HCT116 (cell line): ENCODE measurements around the gene NOC4L. TPM values are rescaled to one million over a fixed set of nuclear protein-coding genes. Genes with fewer than 3 reads are reported as not detected.

Source experiments
- ATAC-seq: fragments of 200-7000 bp; cut with Tn5 transposase; 2 replicates; pipeline ENCODE4 v1.9.1; 2020; ENCODE audit warnings: mild to moderate bottlenecking, moderate library complexity
- BruUV-seq: library from RNA; stranded (reverse); fragments of 400-500 nt; replicated peaks from 2 replicates; lab custom pipeline; 2021; lab: Mats Ljungman, UMichigan
- CTCF ChIA-PET: fragments of 300-600 bp; sonication (Branson Sonifier 250); formaldehyde crosslinking; loops from one replicate; lab custom pipeline; 2021; ENCODE audit warnings: antibody characterized with exemption; lab: Charles Lee
- POLR2A ChIA-PET: fragments of 300-600, 350-600 bp; sonication (Branson Sonifier 250); formaldehyde crosslinking; loops from one replicate; lab custom pipeline; 2021; ENCODE audit warnings: antibody characterized with exemption; lab: Charles Lee
- RAD21 ChIA-PET, 2 experiments: fragments of 300-600 bp; sonication (Branson Sonifier 250); formaldehyde crosslinking; loops; one replicate each; lab custom pipeline; 2023; ENCODE audit warnings: low total read pairs in 2 of 2; ENCODE audit not compliant: uncharacterized antibody in 2 of 2, unreplicated experiment in 2 of 2, low non-redundant PET in 1 of 2; lab: Charles Lee
- DNase-seq: peaks from one replicate; pipeline ENCODE4 v3.0.0-alpha.2; 2010; ENCODE audit warnings: low read depth, low spot score
- H2AFZ ChIP-seq: fragments of 200-600 bp; shearing (Covaris generic), sonication (generic); 2 replicates; pipeline ENCODE4 v1.6.1; 2017; ENCODE audit warnings: low read depth, mixed run types, mixed read lengths, antibody characterized with exemption, low read length; ENCODE audit not compliant: poor library complexity, severe bottlenecking
- H3K27ac ChIP-seq: 2 replicates; pipeline ENCODE4 v1.5.1; 2012; ENCODE audit warnings: low read depth, low read length
- H3K27me3 ChIP-seq: fragments of 200-600 bp; sonication (generic); 2 replicates; pipeline ENCODE4 v1.6.1; 2016; ENCODE audit warnings: mixed run types, low read length, mixed read lengths; ENCODE audit not compliant: insufficient read depth
- H3K36me3 ChIP-seq, 2 experiments: fragments of 200-500 bp in 1 of 2; fragments of 200-600 bp in 1 of 2; sonication (Bioruptor generic) in 1 of 2; sonication (generic) in 1 of 2; 2 replicates each; pipeline versions ENCODE4 v1.5.1 to v1.6.1; 2014 to 2016; ENCODE audit warnings: low read length in 2 of 2, inconsistent platforms in 1 of 2, mixed read lengths in 1 of 2, mixed run types in 1 of 2; ENCODE audit not compliant: insufficient read depth in 2 of 2, control insufficient read depth in 1 of 2
- H3K4me1 ChIP-seq, 2 experiments: fragments of 200-600 bp in 1 of 2; sonication (generic) in 1 of 2; 2 replicates each; pipeline versions ENCODE4 v1.5.1 to v1.6.1; 2012 to 2017; ENCODE audit warnings: low read length in 2 of 2, inconsistent platforms in 1 of 2, mild to moderate bottlenecking in 1 of 2, mixed read lengths in 1 of 2, mixed run types in 1 of 2, moderate library complexity in 1 of 2; ENCODE audit not compliant: insufficient read depth in 2 of 2, control insufficient read depth in 1 of 2
- H3K4me2 ChIP-seq: fragments of 200-600 bp; sonication (generic); 2 replicates; pipeline ENCODE4 v1.6.1; 2017; ENCODE audit warnings: mixed run types, low read length, mixed read lengths
- H3K4me3 ChIP-seq, 2 experiments: fragments of 200-600 bp in 1 of 2; sonication (generic) in 1 of 2; replicated peaks in 1 of 2; 2 replicates each; pipeline ENCODE4 v1.5.1; 2011 to 2016; ENCODE audit warnings: low read length in 2 of 2, control low read depth in 1 of 2, low read depth in 1 of 2, mild to moderate bottlenecking in 1 of 2, mixed read lengths in 1 of 2, mixed run types in 1 of 2
- H3K79me2 ChIP-seq: fragments of 200-600 bp; sonication (generic); 2 replicates; pipeline ENCODE4 v1.6.1; 2017; ENCODE audit warnings: mild to moderate bottlenecking, mixed run types, low read length, moderate library complexity, mixed read lengths; ENCODE audit not compliant: insufficient read depth
- H3K9ac ChIP-seq: fragments of 200-600 bp; sonication (generic); 2 replicates; pipeline ENCODE4 v1.6.1; 2016; ENCODE audit warnings: low read length, mixed read lengths
- H3K9me2 ChIP-seq: fragments of 200-600 bp; sonication (generic), shearing (Covaris generic); 2 replicates; pipeline ENCODE4 v1.6.1; 2017; ENCODE audit warnings: mixed run types, mild to moderate bottlenecking, moderate library complexity; ENCODE audit not compliant: insufficient read depth
- H3K9me3 ChIP-seq, 2 experiments: fragments of 200-500 bp in 1 of 2; fragments of 200-600 bp in 1 of 2; sonication (Bioruptor generic) in 1 of 2; sonication (generic) in 1 of 2; 2 replicates each; pipeline ENCODE4 v1.6.1; 2014 to 2017; ENCODE audit warnings: low read length in 2 of 2, mixed read lengths in 2 of 2, inconsistent platforms in 1 of 2, low read depth in 1 of 2, mild to moderate bottlenecking in 1 of 2, mixed run types in 1 of 2, moderate library complexity in 1 of 2; ENCODE audit not compliant: control insufficient read depth in 1 of 2, insufficient read depth in 1 of 2
- H4K20me1 ChIP-seq: fragments of 200-600 bp; sonication (generic), shearing (Covaris generic); 2 replicates; pipeline ENCODE4 v1.6.1; 2017; ENCODE audit warnings: mixed run types, mild to moderate bottlenecking, moderate library complexity; ENCODE audit not compliant: insufficient read depth
- JUND ChIP-seq: IDR thresholded peaks from 2 replicates; pipeline ENCODE4 v1.6.1; 2012
- POLR2A ChIP-seq: IDR thresholded peaks from 2 replicates; pipeline ENCODE4 v1.7.0; 2011; ENCODE audit warnings: borderline replicate concordance; ENCODE audit not compliant: insufficient read depth, insufficient read length; ENCODE audit errors: extremely low read depth
- POLR2AphosphoS5 ChIP-seq: IDR thresholded peaks from 2 replicates; pipeline ENCODE4 v1.6.1; 2011; ENCODE audit warnings: mild to moderate bottlenecking, low read depth, low read length, moderate library complexity
- RAD21 ChIP-seq: IDR thresholded peaks from 2 replicates; pipeline ENCODE4 v1.6.1; 2012; ENCODE audit warnings: low read depth, mild to moderate bottlenecking
- SIN3A ChIP-seq: IDR thresholded peaks from 2 replicates; pipeline ENCODE4 v1.6.1; 2012; ENCODE audit warnings: low read depth
- TCF7L2 ChIP-seq: IDR thresholded peaks from 2 replicates; pipeline ENCODE4 v1.7.0; 2011; ENCODE audit warnings: borderline replicate concordance, inconsistent platforms; ENCODE audit not compliant: insufficient read depth, insufficient read length; ENCODE audit errors: extremely low read depth
- ZFX ChIP-seq: fragments of 450-650 bp; IDR thresholded peaks from 2 replicates; pipeline ENCODE4 v1.6.1; 2017
- ZNF274 ChIP-seq: fragments of 200-500 bp; sonication (Bioruptor generic); IDR thresholded peaks from 2 replicates; pipeline ENCODE4 v1.6.1; 2014; ENCODE audit warnings: mild to moderate bottlenecking, low read depth, low read length, inconsistent platforms
- intact Hi-C: fragments of 100-400 bp; cut with micrococcal nuclease; formaldehyde crosslinking; loops from 2 replicates; pipeline ENCODE4 v1.10.0; 2022
- total RNA-seq: library from RNA; stranded (reverse); gene quantifications from one replicate; pipeline ENCODE4 v1.2.1, GENCODE V29; 2021; ENCODE audit not compliant: unreplicated experiment
- TF ChIP-seq, protein P1 (sequence below): IDR thresholded peaks from 2 replicates; pipeline ENCODE4 v1.6.1; 2012
- TF ChIP-seq, protein P2 (sequence below): IDR thresholded peaks from 2 replicates; pipeline ENCODE4 v1.6.1; 2012; ENCODE audit warnings: low read depth

NOC4L gene
- total RNA-seq, 1 experiment from 2014 or later: 47.6 TPM

DNA sequence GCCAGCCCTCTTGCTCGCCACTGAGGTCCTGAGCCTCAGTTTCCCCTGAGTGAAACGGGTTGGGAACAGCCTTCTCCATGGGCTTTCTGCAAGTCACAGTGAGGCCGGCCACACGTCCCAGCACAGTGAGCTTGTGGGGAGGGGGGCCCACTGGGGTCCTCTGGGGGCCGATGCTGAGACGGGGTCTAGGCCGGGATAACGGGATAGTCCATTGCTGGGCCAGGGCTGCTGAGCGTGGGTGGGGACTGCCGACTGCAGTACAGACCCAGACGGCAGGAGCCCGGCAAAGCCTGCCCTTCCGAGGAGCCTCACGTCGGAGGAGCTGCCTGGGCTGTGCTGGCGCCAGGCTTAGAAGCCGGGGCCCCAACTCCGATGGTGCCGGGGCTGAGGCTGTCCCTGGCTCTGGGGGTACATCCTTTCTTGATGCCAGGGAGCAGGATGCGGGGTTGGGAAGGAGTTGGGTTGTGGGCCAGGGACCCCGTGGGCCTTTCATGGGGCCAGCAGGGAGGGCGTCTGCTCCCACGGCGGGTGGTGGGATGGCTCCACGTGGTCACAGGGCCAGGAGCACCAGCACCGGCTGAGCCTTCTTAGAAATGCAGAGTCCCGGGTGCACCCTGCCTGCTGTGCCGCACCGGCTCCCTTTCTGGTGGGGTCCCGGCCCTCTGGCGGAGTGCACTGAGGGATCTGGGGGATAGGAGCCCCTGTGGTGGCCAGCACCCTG is 24.2 kb downstream of the NOC4L start:
- CTCF ChIA-PET: no interaction called here

More for the DNA sequence above, 24.2 kb downstream of the NOC4L start:
- Histone ChIP-seq H3K27me3 (no peaks in the 10 kb centered on the region), H4K20me1 (no peaks in the 10 kb centered on the region), H3K9me2 (no peaks in the 10 kb centered on the region), H3K4me1 (peaks cover 0 to 2% of the 10 kb centered on the region in 2 experiments; a peak in 1 of 4 replicates), H3K9ac (no peak overlapping the region), H3K9me3 (no peaks in the 10 kb centered on the region), H3K4me3 (no peak overlapping the region), H3K79me2 (no peaks in the 10 kb centered on the region), H2AFZ (no peak overlapping the region)
- DNase-seq (no peak), ATAC-seq (no peak)
- no TSS peak for BruUV-seq
- POLR2A ChIA-PET: no interaction called here
- TF ChIP-seq POLR2AphosphoS5 (no peak), ZFX (no peak), POLR2A (no peak), TCF7L2 (no peak), ZNF274 (no peak), RAD21 (no peak), JUND (no peak), SIN3A (no peak)
- TF ChIP-seq, protein P1, sequence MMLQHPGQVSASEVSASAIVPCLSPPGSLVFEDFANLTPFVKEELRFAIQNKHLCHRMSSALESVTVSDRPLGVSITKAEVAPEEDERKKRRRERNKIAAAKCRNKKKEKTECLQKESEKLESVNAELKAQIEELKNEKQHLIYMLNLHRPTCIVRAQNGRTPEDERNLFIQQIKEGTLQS: no peak
- TF ChIP-seq, protein P2, sequence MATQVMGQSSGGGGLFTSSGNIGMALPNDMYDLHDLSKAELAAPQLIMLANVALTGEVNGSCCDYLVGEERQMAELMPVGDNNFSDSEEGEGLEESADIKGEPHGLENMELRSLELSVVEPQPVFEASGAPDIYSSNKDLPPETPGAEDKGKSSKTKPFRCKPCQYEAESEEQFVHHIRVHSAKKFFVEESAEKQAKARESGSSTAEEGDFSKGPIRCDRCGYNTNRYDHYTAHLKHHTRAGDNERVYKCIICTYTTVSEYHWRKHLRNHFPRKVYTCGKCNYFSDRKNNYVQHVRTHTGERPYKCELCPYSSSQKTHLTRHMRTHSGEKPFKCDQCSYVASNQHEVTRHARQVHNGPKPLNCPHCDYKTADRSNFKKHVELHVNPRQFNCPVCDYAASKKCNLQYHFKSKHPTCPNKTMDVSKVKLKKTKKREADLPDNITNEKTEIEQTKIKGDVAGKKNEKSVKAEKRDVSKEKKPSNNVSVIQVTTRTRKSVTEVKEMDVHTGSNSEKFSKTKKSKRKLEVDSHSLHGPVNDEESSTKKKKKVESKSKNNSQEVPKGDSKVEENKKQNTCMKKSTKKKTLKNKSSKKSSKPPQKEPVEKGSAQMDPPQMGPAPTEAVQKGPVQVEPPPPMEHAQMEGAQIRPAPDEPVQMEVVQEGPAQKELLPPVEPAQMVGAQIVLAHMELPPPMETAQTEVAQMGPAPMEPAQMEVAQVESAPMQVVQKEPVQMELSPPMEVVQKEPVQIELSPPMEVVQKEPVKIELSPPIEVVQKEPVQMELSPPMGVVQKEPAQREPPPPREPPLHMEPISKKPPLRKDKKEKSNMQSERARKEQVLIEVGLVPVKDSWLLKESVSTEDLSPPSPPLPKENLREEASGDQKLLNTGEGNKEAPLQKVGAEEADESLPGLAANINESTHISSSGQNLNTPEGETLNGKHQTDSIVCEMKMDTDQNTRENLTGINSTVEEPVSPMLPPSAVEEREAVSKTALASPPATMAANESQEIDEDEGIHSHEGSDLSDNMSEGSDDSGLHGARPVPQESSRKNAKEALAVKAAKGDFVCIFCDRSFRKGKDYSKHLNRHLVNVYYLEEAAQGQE: no peak
- TF ChIP-seq, all 23 proteins: peak for 0
- intact Hi-C loops: no loop called here
- RAD21 ChIA-PET: interaction anchor here in 1 of 2 experiments (0.5 kb wide), 1 partner anchor 219 kb away, joined by 3 read pairs; the partner anchor contains the start of gene EP400
- Histone ChIP-seq H3K4me2 (no peak overlapping the region), H3K27ac (no peak overlapping the region), H3K36me3 (no peaks in the 10 kb centered on the region)
